Measurements from ENCODE around the gene ARRDC5. TPM values are rescaled to one million over a fixed set of nuclear protein-coding genes. Genes with fewer than 3 reads are reported as not detected.

ARRDC5 gene
- total RNA-seq, 1 donor from 2014 or later, result not detected

GRCh38 chr19:4911786-4912672 is 9.3 kb upstream of the ARRDC5 start:
- H3K27me3 Mint-ChIP-seq (ENCODE audit: low read depth), result no peaks in the 10 kb centered on the region
- TF ChIP-seq CTCF (IDR thresholded peaks at IDR 0.05; ENCODE audit: unreplicated experiment), result peak; percentile 41
- peak overlapping the region; percentile 80 for H3K4me3 Mint-ChIP-seq
- no peaks in the 10 kb centered on the region for H3K9me3 Mint-ChIP-seq
- peak in 1 of 2 experiments; percentile 75 for DNase-seq (ENCODE audit: low spot score in 2 of 2, unreplicated experiment in 2 of 2)
- peak overlapping the region; percentile 64 for H3K27ac Mint-ChIP-seq
- peaks cover 32% of the 10 kb centered on the region for H3K4me1 Mint-ChIP-seq
- peaks cover 3% of the 10 kb centered on the region for H3K36me3 Mint-ChIP-seq

- TF ChIP-seq CTCF (IDR thresholded peaks at IDR 0.05; ENCODE audit: unreplicated experiment), result no peak
- Mint-ChIP-seq H3K36me3 (no peaks in the 10 kb centered on the region), H3K27me3 (ENCODE audit: low read depth) (no peaks in the 10 kb centered on the region), H3K9me3 (no peaks in the 10 kb centered on the region), H3K27ac (peak overlapping the region; percentile 64), H3K4me1 (peaks cover 30% of the 10 kb centered on the region), H3K4me3 (peak overlapping the region; percentile 80)
- DNase-seq (ENCODE audit: low spot score in 2 of 2, unreplicated experiment in 2 of 2), result no peak
Measured at GRCh38 chr19:4911314-4911713, 8.6 kb upstream of the ARRDC5 start.

- Mint-ChIP-seq H3K4me3 (peak overlapping the region; percentile 80), H3K27ac (peak overlapping the region; percentile 56), H3K36me3 (no peaks in the 10 kb centered on the region), H3K4me1 (peaks cover 27% of the 10 kb centered on the region), H3K9me3 (no peaks in the 10 kb centered on the region), H3K27me3 (ENCODE audit: low read depth) (no peaks in the 10 kb centered on the region)
- no peak for TF ChIP-seq CTCF (IDR thresholded peaks at IDR 0.05; ENCODE audit: unreplicated experiment)
- DNase-seq (ENCODE audit: low spot score in 2 of 2, unreplicated experiment in 2 of 2), result no peak
Measured at GRCh38 chr19:4910594-4911281, 8.0 kb upstream of the ARRDC5 start.

- Mint-ChIP-seq H3K27ac (no peak overlapping the region), H3K4me1 (peaks cover 22% of the 10 kb centered on the region)
Measured at GRCh38 chr19:4909897-4910593, 7.3 kb upstream of the ARRDC5 start.

More at GRCh38 chr19:4909897-4910593, 7.3 kb upstream of the ARRDC5 start:
- H3K36me3 Mint-ChIP-seq, result no peaks in the 10 kb centered on the region
- no peaks in the 10 kb centered on the region for H3K9me3 Mint-ChIP-seq
- H3K4me3 Mint-ChIP-seq, result peak overlapping the region; percentile 80
- H3K27me3 Mint-ChIP-seq (ENCODE audit: low read depth), result no peaks in the 10 kb centered on the region
- peak; percentile 88 to 94 for DNase-seq (ENCODE audit: low spot score in 2 of 2, unreplicated experiment in 2 of 2)
- TF ChIP-seq CTCF (IDR thresholded peaks at IDR 0.05; ENCODE audit: unreplicated experiment), result no peak
